Smooth muscle cell (in vitro differentiated cells): Measurements from ENCODE around the gene WFS1. TPM values are rescaled to one million over a fixed set of nuclear protein-coding genes. Genes with fewer than 3 reads are reported as not detected.

Experiments
- DNase-seq: peaks from one replicate; lab custom pipeline; 2025; ENCODE audit not compliant: unreplicated experiment; lab: John Stamatoyannopoulos, UW
- H2AFZ ChIP-seq: fragments of 200-600 bp; sonication (generic); 2 replicates; pipeline ENCODE4 v1.6.0; 2016; ENCODE audit warnings: antibody characterized with exemption, low read depth, mild to moderate bottlenecking
- H3F3A ChIP-seq: fragments of 200-600 bp; sonication (generic); 2 replicates; pipeline ENCODE4 v1.6.0; 2017; ENCODE audit warnings: antibody characterized with exemption, low read depth
- H3K27ac ChIP-seq: fragments of 200-600 bp; sonication (generic); 2 replicates; pipeline ENCODE4 v1.5.1; 2016; ENCODE audit warnings: low read depth, mild to moderate bottlenecking
- H3K27me3 ChIP-seq: fragments of 200-600 bp; sonication (generic); 2 replicates; pipeline ENCODE4 v1.6.1; 2016; ENCODE audit warnings: low read depth, mild to moderate bottlenecking
- H3K36me3 ChIP-seq: fragments of 200-600 bp; sonication (generic); 2 replicates; pipeline ENCODE4 v1.5.1; 2016; ENCODE audit warnings: low read depth
- H3K4me1 ChIP-seq: fragments of 200-600 bp; sonication (generic); 2 replicates; pipeline ENCODE4 v1.5.1; 2016; ENCODE audit warnings: low read depth
- H3K4me2 ChIP-seq: fragments of 200-600 bp; sonication (generic); 2 replicates; pipeline ENCODE4 v1.6.0; 2016; ENCODE audit warnings: mild to moderate bottlenecking
- H3K4me3 ChIP-seq: fragments of 200-600 bp; sonication (generic); 2 replicates; pipeline ENCODE4 v1.5.1; 2016; ENCODE audit warnings: mild to moderate bottlenecking
- H3K79me2 ChIP-seq: fragments of 200-600 bp; sonication (generic); 2 replicates; pipeline ENCODE4 v1.6.0; 2016; ENCODE audit warnings: low read depth, mild to moderate bottlenecking
- H3K9ac ChIP-seq: fragments of 200-600 bp; sonication (generic); 2 replicates; pipeline ENCODE4 v1.6.0; 2016; ENCODE audit warnings: low read depth
- H3K9me3 ChIP-seq: fragments of 200-600 bp; sonication (generic); replicated peaks from 2 replicates; pipeline ENCODE4 v1.5.1; 2016; ENCODE audit warnings: low read depth
- H4K20me1 ChIP-seq: fragments of 200-600 bp; sonication (generic); 2 replicates; pipeline ENCODE4 v1.6.0; 2016; ENCODE audit warnings: low read depth
- CTCF ChIP-seq: fragments of 200-600 bp; sonication (generic); IDR thresholded peaks from 2 replicates; pipeline ENCODE4 v1.5.1; 2017; ENCODE audit warnings: borderline replicate concordance, mild to moderate bottlenecking, antibody characterized with exemption; ENCODE audit not compliant: insufficient read depth, poor library complexity, severe bottlenecking
- WGBS: methylation state at CpG from one replicate; pipeline ENCODE4 v1.1.7; 2016; ENCODE audit warnings: low lambda C conversion rate; 5-methylcytosine and 5-hydroxymethylcytosine counted together
- polyA plus RNA-seq: library from polyadenylated mRNA; unstranded; fragments of >200 nt; fragmentation: Nextera tagmentation; extraction: Ambion mirVana; gene quantifications from 2 replicates; pipeline ENCODE4 v1.2.1, GENCODE V29; 2016
- total RNA-seq: library from RNA; depleted of rRNA; stranded (reverse); fragments of >200 nt; gene quantifications from 2 replicates; pipeline ENCODE4 v1.2.3, GENCODE V29; 2014

Gene WFS1
- total and polyA plus RNA-seq, 2 experiments from 2014 or later = 28.6 to 30.2 TPM

- Histone ChIP-seq H3K4me3 (no peak overlapping the region), H3K4me1 (no peaks in the 10 kb centered on the region), H3K27ac (no peak overlapping the region), H3K36me3 (no peaks in the 10 kb centered on the region), H3K27me3 (no peaks in the 10 kb centered on the region), H3K9me3 (no peaks in the 10 kb centered on the region), H3F3A (no peaks in the 10 kb centered on the region), H3K79me2 (no peaks in the 10 kb centered on the region), H4K20me1 (no peaks in the 10 kb centered on the region), H3K4me2 (no peak overlapping the region), H3K9ac (no peak overlapping the region), H2AFZ (no peak overlapping the region)
- 81% methylated on average over 8 of the region's 8 CpGs for WGBS
- no peak for TF ChIP-seq CTCF
- DNase-seq = no peak
These were observed 9.8 kb upstream of the WFS1 start for GRCh38 chr4:6259886-6260285.

GRCh38 chr4:6262176-6262575 lies 7.5 kb upstream of the WFS1 start:
- H2AFZ ChIP-seq = no peak overlapping the region
- H3K36me3 ChIP-seq = no peaks in the 10 kb centered on the region
- no peaks in the 10 kb centered on the region for H3K4me1 ChIP-seq
- H3K79me2 ChIP-seq = no peaks in the 10 kb centered on the region
- TF ChIP-seq CTCF = no peak
- 87% methylated on average over 12 of the region's 12 CpGs for WGBS
- H4K20me1 ChIP-seq = no peaks in the 10 kb centered on the region
- H3K9ac ChIP-seq = no peak overlapping the region
- H3K27me3 ChIP-seq = no peaks in the 10 kb centered on the region
- no peak overlapping the region for H3K27ac ChIP-seq
- H3F3A ChIP-seq = no peaks in the 10 kb centered on the region
- H3K4me3 ChIP-seq = no peak overlapping the region
- H3K9me3 ChIP-seq = no peaks in the 10 kb centered on the region
- no peak overlapping the region for H3K4me2 ChIP-seq
- DNase-seq = no peak

GRCh38 chr4:6262847-6263487 lies 6.7 kb upstream of the WFS1 start:
- Histone ChIP-seq H3F3A (no peaks in the 10 kb centered on the region), H3K4me1 (no peaks in the 10 kb centered on the region), H3K9me3 (no peaks in the 10 kb centered on the region), H3K9ac (no peak overlapping the region), H3K4me3 (no peak overlapping the region), H4K20me1 (no peaks in the 10 kb centered on the region), H3K27me3 (no peaks in the 10 kb centered on the region), H3K79me2 (no peaks in the 10 kb centered on the region), H3K4me2 (no peak overlapping the region), H2AFZ (no peak overlapping the region), H3K36me3 (no peaks in the 10 kb centered on the region), H3K27ac (no peak overlapping the region)
- no peak for DNase-seq
- WGBS = 85% methylated on average over 10 of the region's 10 CpGs
- TF ChIP-seq CTCF = no peak
